Thyroid gland (tissue), 4 donors: ENCODE data around the gene EFR3B.
"Not testable (repeated sequence)": the region's sequence is repeated elsewhere in the genome, so short reads cannot be mapped to it uniquely, and the experiment has no call there.

ENCODE experiments used
- CTCF ChIP-seq, 6 experiments: fragments of 200-600 bp in 3 of 6; fragments of 450-650 bp in 3 of 6; sonication (generic) in 3 of 6; IDR thresholded peaks; one replicate each; pipeline ENCODE4 v1.5.1; 2016 to 2019; ENCODE audit warnings: antibody characterized with exemption in 6 of 6, mild to moderate bottlenecking in 2 of 6, inconsistent platforms in 1 of 6, moderate library complexity in 1 of 6
- POLR2A ChIP-seq, 2 donors: fragments of 450-650 bp; IDR thresholded peaks; one replicate each; pipeline ENCODE4 v1.6.1; 2017; ENCODE audit warnings: antibody characterized with exemption in 2 of 2, mild to moderate bottlenecking in 2 of 2, moderate library complexity in 1 of 2

DNA sequence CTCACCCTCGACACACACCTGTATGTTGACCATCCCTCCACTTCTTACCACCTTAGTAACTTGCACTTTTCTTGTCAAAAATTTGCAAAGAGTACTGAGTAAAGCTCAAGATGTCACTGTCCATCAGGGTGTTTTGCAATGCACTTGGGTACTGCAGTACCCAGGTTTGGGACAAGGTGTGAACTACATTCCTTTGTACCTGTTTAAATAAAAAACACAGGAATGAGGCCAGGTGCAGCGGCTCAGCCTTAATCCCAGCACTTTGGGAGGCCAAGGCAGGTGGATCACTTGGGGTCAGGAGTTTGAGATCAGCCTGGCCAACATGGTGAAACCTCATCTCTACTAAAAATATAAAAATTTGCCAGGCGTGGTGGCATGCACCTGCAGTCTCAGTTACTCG is 98.7 kb downstream of the EFR3B start:
- not testable (repeated sequence) for TF ChIP-seq CTCF, POLR2A (IDR thresholded peaks at IDR 0.05)
